Skeletal muscle tissue (tissue), 4 donors: Measurements from ENCODE around the gene FRMD4A. TPM values are rescaled to one million over a fixed set of nuclear protein-coding genes. Genes with fewer than 3 reads are reported as not detected.
"Not testable (repeated sequence)": the region's sequence is repeated elsewhere in the genome, so short reads cannot be mapped to it uniquely, and the experiment has no call there.

Source experiments
- H3K27ac ChIP-seq: one replicate; pipeline ENCODE4 v1.7.0; 2013; ENCODE audit warnings: mild to moderate bottlenecking, low read depth, low read length, inconsistent platforms
- H3K27me3 ChIP-seq, 3 donors: one replicate each; pipeline ENCODE4 v1.7.0; 2013; ENCODE audit warnings: low read length in 3 of 3; ENCODE audit not compliant: control insufficient read depth in 3 of 3, insufficient read depth in 3 of 3
- H3K36me3 ChIP-seq, 3 donors: one replicate each; pipeline ENCODE4 v1.7.0; 2013; ENCODE audit warnings: low read length in 3 of 3; ENCODE audit not compliant: control insufficient read depth in 3 of 3, insufficient read depth in 3 of 3
- H3K4me1 ChIP-seq, 3 donors: one replicate each; pipeline ENCODE4 v1.7.0; 2013; ENCODE audit warnings: low read length in 3 of 3, mild to moderate bottlenecking in 3 of 3; ENCODE audit not compliant: control insufficient read depth in 3 of 3, insufficient read depth in 3 of 3
- H3K4me3 ChIP-seq, 3 donors: one replicate each; pipeline ENCODE4 v1.7.0; 2013; ENCODE audit warnings: low read length in 3 of 3
- H3K9ac ChIP-seq, 3 donors: one replicate each; pipeline ENCODE4 v1.7.0; 2013; ENCODE audit warnings: low read length in 3 of 3, mild to moderate bottlenecking in 3 of 3, moderate library complexity in 2 of 3, low read depth in 1 of 3
- H3K9me3 ChIP-seq, 3 donors: one replicate each; pipeline ENCODE4 v1.7.0; 2013; ENCODE audit warnings: low read length in 3 of 3; ENCODE audit not compliant: control insufficient read depth in 3 of 3
- total RNA-seq: library from RNA; depleted of rRNA; stranded (reverse); fragments of >200 nt; gene quantifications from one replicate; pipeline ENCODE4 v1.2.3, GENCODE V29; 2014
- donor health status: Osteomylitis.

Gene FRMD4A
- total RNA-seq, 1 donor from 2014 or later = 19.3 TPM

DNA sequence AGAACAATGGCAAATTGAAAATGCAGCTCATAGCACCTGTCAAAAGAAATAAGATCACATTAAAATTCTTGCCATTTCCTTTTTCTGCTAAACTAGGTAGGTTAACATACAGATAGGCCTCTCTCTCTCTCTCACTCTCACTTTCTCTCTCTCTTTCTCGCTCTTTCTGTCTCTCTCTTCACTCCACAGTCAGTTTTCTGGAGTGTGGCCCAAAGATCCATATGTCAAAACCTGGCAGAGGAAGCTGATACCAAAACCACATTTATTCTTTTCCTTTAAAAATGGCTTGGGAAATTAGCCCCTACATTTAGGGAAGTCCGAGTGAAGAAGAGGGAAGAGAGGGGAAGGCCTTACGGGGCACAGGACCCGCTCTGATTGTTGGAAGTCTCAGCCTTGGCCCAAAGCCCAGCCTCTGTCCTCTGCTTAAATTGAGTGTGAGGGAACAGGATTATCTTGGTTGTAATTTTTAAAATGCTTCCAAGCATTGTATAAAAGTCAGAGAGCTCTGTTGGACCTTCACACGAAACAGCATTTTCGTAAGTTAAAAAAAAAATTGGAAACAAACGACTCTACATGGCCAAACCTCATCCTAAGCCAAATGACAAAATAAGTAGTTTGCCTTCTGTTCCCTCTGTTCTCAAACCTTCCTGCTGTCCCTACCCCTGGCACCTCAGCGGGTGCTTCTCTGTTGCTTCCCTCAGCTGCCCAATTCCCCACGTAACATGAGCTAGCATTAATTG is 83.2 kb downstream of the FRMD4A start:
- H3K27me3 ChIP-seq = peaks cover 0 to 14% (median 0%) of the 10 kb centered on the region in 3 donors
- peaks cover 0 to 2% (median 0%) of the 10 kb centered on the region in 3 donors for H3K9me3 ChIP-seq
- no peak overlapping the region for H3K9ac ChIP-seq
- H3K4me1 ChIP-seq = no peaks in the 10 kb centered on the region
- H3K27ac ChIP-seq = no peak overlapping the region
- no peaks in the 10 kb centered on the region for H3K36me3 ChIP-seq
- no peak overlapping the region for H3K4me3 ChIP-seq

DNA sequence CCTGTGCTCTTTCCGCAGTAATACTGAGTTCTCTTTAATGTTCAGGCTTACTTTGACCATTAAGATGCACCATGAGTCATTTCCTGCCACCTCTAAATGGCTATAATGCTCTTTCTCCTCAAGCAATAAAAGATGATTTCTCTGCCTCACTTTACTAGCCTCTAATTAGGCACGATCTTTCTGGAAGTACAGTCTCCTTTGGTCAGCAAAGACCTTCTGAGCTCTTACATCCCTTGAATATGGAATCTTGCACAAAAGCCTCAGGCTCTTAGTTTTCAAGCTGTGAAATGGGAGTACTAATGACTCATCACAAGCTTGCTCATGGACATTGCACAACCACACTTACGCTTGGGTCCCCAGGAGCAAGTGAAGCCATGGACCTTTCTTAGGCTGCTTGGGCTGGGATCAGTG is 85.9 kb downstream of the FRMD4A start:
- Histone ChIP-seq H3K27ac (no peak overlapping the region), H3K4me3 (no peak overlapping the region), H3K36me3 (no peaks in the 10 kb centered on the region)

DNA sequence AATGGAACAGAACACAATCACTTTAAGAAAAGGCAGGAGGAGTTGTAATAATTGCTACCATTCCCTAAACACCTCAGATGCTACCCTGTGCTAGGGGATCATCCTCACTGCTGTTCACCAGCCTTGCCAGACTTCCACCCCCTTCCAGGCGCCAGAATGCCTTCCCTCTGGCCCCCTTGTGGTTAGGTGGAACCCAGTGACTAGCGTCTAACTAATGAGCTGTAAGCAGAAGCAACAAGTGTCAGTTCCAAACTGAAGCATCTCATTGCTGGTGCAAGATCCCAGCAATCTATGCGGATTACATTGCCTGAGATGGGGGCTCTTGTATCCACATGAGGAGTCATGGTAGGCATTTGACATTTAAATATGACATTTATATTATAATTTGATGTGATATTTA is 86.6 kb downstream of the FRMD4A start:
- H3K9me3 ChIP-seq = no peaks in the 10 kb centered on the region
- peaks cover 0 to 27% (median 0%) of the 10 kb centered on the region in 3 donors for H3K27me3 ChIP-seq
- H3K9ac ChIP-seq = no peak overlapping the region
- no peaks in the 10 kb centered on the region for H3K4me1 ChIP-seq
- no peaks in the 10 kb centered on the region for H3K36me3 ChIP-seq
- no peak overlapping the region for H3K27ac ChIP-seq
- no peak overlapping the region for H3K4me3 ChIP-seq

More for the DNA sequence above, 85.9 kb downstream of the FRMD4A start:
- Histone ChIP-seq H3K27me3 (peaks cover 0 to 24% (median 0%) of the 10 kb centered on the region in 3 donors), H3K4me1 (no peaks in the 10 kb centered on the region), H3K9ac (no peak overlapping the region), H3K9me3 (no peaks in the 10 kb centered on the region)

DNA sequence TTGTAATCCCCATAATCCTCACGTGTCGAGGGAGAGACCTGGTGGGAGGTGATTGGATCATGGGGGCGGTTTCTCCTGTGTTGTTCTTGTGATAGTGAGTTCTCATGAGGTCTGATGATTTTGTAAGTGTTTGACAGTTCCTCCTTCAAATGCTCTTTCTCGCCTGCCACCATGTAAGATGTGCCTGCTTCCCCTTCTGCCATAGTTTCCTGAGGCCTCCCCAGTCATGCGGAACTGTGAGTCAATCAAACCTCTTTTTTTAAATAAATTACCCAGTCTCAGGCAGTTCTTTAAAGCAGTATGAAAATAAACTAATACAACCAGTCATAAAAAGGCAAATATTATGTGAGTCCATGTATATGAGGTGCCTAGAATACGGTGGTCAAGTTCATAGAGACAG is 87.5 kb downstream of the FRMD4A start:
- Histone ChIP-seq H3K36me3 (no peaks in the 10 kb centered on the region), H3K4me3 (no peak overlapping the region), H3K9ac (no peak overlapping the region), H3K27me3 (peaks cover 0 to 27% (median 0%) of the 10 kb centered on the region in 3 donors), H3K9me3 (no peaks in the 10 kb centered on the region), H3K4me1 (no peaks in the 10 kb centered on the region), H3K27ac (no peak overlapping the region)

DNA sequence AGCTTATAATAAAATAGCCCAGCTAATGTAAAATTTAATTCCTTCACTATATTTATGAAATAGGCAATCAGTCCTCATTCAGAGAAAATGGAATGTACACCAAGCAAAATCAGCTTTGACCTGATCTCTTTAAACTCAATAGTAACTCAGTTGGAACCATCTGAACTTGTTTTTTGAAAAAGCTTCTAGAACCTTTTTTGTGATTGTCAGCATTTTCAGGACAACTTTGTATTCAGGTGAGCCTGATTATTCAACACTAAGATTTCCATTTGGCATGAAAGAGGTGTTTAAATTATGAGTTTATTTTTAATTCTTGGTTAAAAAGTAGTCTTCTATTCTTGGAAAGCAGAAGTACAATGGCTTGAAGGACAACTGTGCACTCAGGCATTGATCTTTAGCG is 89.5 kb downstream of the FRMD4A start:
- Histone ChIP-seq H3K27ac (no peak overlapping the region), H3K4me3 (no peak overlapping the region), H3K36me3 (no peaks in the 10 kb centered on the region), H3K9me3 (no peaks in the 10 kb centered on the region), H3K4me1 (no peaks in the 10 kb centered on the region), H3K27me3 (peaks cover 0 to 27% (median 3%) of the 10 kb centered on the region in 3 donors), H3K9ac (no peak overlapping the region)

DNA sequence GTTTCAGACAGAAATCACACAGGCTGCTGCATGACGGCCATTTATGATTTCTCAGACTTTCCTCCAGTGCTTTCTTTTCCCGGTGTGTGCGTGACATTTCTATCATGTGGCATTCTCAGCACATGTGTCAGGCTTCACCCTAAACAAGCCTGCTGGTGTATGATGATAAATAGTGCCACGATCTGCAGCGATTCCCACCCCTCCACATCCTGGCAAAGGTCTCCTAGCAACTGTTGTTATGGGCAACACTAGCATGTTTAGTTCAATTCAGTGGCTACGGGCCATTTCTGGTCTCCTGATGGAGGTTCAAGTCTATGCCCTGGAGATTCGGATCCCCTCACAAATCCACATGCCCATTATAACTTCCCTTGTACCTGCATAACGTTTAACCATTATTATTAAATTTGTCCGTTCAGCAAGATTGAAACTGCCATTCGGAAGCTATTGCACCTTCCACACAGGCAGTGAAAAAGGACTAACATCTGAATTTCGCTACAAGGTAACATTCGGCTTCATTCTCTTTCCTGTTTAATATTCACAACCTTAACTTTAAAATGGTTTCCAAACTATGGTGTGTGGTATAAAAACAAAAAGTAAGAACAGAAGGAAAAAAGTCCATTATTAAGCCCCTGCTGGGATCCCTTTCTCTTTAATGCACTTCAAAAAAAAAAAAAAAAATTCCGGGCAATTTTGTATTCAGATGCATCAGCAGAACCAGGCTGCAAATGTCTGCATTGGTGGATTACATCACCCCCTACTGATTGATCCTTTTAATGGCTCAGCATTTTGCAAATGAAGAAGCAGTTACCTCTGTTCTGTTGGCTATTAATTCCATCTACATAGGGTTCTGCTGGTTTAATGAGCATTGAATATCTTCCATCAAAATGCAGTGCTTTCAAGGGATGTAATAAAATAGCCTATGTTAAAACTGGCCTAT is 90.2 kb downstream of the FRMD4A start:
- Histone ChIP-seq H3K4me1 (no peaks in the 10 kb centered on the region), H3K27ac (no peak overlapping the region), H3K4me3 (no peak overlapping the region), H3K9ac (no peak overlapping the region), H3K36me3 (no peaks in the 10 kb centered on the region), H3K9me3 (no peaks in the 10 kb centered on the region), H3K27me3 (peaks cover 0 to 23% (median 3%) of the 10 kb centered on the region in 3 donors)

DNA sequence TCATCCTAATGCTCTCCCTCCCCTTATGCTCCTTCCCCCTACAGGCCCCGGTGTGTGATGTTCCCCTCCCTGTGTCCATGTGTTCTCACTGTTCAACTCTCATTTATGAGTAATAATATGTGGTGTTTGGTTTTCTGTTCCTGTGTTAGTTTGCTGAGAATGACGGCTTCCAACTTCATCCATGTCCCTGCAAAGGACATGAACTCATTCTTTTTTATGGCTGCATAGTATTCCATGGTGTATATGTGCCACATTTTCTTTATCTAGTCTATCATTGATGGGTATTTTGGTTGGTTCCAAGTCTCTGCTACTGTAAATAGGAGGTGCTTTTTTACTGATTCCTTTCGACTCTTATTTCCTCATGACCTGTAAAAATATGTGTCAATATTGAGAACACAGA is 92.1 kb downstream of the FRMD4A start:
- H3K36me3 ChIP-seq, H3K9me3 ChIP-seq, H3K9ac ChIP-seq, H3K27ac ChIP-seq, H3K4me3 ChIP-seq, H3K4me1 ChIP-seq: not testable (repeated sequence)
- peaks cover 0 to 25% (median 3%) of the 10 kb centered on the region in 3 donors for H3K27me3 ChIP-seq

DNA sequence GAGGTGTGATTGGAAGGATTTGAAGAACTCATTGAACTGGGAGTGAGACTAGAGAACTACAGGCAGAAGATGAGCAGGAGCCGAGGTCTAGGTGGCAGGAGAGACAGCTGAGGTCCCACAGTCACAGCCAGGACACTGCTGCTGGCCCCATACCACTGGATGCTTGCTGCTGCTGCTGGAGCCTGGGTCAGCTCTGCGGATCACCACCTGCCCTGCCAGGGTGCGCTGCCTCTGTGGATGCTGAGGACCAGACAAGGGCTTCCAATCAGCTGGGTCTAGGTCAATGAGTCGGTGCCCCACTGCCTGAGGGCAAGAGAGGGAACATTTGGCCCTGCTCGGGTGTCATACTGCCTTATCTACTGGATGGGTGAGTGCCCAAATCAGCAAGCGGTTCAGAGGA is 94.4 kb downstream of the FRMD4A start:
- peaks cover 0 to 19% (median 3%) of the 10 kb centered on the region in 3 donors for H3K27me3 ChIP-seq
- no peak overlapping the region for H3K4me3 ChIP-seq

DNA sequence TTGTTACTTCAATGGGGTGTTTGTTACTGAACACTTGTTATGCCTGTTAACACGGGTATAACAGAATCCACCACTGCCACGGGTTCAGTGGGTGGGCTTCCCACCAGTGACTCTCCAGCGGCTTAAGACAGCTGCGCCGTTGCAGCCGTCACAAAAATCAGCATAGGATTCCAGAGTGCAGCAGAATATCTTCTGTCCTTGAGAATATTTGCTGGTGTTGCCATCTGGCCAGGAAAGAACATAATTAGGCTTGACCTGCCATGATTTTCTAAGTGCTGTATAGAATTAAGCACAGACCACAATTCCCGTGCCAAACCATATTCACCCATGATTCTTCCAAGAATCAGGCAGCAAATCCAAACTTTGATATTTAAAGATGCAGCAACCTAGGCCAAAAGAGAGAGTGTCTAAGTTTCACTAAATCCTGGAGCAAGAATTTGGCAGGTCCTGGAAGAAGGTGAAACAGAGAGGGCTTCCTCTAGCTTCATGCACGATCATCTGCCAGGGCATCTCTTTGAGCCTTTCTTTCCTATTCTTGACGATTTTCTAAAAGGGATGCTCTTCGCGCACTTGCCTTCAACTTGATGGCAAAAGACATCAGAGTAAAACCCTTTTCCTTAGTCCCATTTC is 95.0 kb downstream of the FRMD4A start:
- Histone ChIP-seq H3K36me3 (no peaks in the 10 kb centered on the region), H3K27ac (no peak overlapping the region), H3K27me3 (peaks cover 0 to 19% (median 3%) of the 10 kb centered on the region in 3 donors), H3K4me3 (no peak overlapping the region), H3K9me3 (no peaks in the 10 kb centered on the region), H3K4me1 (no peaks in the 10 kb centered on the region), H3K9ac (no peak overlapping the region)

More for the DNA sequence above, 94.4 kb downstream of the FRMD4A start:
- H3K9ac ChIP-seq = no peak overlapping the region
- no peak overlapping the region for H3K27ac ChIP-seq
- no peaks in the 10 kb centered on the region for H3K9me3 ChIP-seq
- no peaks in the 10 kb centered on the region for H3K36me3 ChIP-seq
- H3K4me1 ChIP-seq = no peaks in the 10 kb centered on the region
